Caki2 (cell line): ENCODE data around the gene SDF2L1. TPM values are rescaled to one million over a fixed set of nuclear protein-coding genes. Genes with fewer than 3 reads are reported as not detected.
"Not testable (repeated sequence)": the region's sequence is repeated elsewhere in the genome, so short reads cannot be mapped to it uniquely, and the experiment has no call there.

ENCODE experiments used
- DNase-seq: peaks from one replicate; pipeline ENCODE4 v3.0.0-alpha.2; 2015; ENCODE audit warnings: low read depth
- in situ Hi-C: cut with HindIII; loops from 2 replicates; pipeline ENCODE4 v1.10.0; 2016; ENCODE audit warnings: low sequenced_read_pairs, low pct_unique_long_range_greater_than_20kb, mixed read lengths
- total RNA-seq: library from RNA; depleted of rRNA; stranded (reverse); fragments of >200 nt; shearing (Covaris generic); gene quantifications from 2 replicates; pipeline ENCODE4 v1.2.3, GENCODE V29; 2014; ENCODE audit warnings: low replicate concordance

SDF2L1 gene
- total RNA-seq, 1 experiment from 2014 or later: 39.5 TPM

DNA sequence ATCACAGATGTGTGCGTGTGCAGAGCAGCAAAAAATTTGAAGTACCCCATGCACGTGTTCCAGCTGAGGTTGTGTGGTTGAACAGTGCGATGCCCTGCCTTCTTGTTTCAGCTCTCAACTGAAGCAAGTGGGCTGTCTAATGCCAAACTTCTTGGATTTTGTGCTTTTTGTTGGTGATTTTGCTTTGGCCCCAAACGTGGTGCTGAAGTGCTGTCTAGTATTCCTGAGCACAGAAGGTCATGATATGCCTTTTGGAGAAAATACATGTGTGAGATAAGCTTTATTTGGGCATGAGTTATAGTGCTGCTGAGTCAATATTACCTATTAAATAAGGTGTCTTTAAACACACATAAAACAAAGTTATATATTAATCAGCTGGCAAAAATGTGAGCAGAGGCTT, 26.4 kb upstream of the SDF2L1 start:
- in situ Hi-C loops: no loop called here
- no peak for DNase-seq

DNA sequence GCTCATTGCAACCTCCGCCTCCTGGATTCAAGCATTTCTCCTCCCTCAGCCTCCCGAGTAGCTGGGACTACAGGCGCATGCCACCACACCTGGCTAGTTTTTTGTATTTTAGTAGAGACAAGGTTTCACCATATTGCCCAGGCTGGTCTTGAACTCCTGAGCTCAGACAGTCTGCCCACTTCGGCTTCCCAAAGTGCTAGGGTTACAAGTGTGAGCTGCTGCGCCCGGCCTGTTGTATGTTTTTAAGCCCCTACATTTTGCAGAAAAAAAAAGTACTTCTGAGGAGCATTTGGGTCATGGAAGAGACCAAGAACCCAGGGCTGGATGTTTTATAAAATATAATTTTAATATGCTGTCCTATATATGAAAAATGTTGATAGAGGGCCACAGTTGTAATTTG, 24.8 kb upstream of the SDF2L1 start:
- DNase-seq, in situ Hi-C loops: not testable (repeated sequence)

DNA sequence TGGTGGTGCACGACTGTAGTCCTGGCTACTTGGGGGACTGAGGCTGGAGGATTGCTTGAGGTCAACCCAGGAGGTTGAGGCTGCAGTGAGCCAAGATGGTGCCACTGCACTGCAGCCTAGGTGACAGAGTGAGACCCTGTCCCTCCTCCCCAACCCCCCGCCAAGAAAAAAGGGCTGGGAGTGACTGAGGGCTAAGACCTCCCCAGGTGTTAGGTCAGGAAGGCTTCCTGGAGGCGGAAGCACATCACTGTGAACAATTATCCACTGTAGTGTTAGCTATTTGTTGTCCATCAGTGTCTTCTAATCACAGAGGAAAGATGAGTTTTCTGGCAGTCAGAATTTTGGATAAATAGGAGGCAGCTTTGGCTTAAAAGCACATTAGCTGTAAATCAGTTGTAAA, 21.1 kb upstream of the SDF2L1 start:
- in situ Hi-C loops: no loop called here
- DNase-seq: no peak

DNA sequence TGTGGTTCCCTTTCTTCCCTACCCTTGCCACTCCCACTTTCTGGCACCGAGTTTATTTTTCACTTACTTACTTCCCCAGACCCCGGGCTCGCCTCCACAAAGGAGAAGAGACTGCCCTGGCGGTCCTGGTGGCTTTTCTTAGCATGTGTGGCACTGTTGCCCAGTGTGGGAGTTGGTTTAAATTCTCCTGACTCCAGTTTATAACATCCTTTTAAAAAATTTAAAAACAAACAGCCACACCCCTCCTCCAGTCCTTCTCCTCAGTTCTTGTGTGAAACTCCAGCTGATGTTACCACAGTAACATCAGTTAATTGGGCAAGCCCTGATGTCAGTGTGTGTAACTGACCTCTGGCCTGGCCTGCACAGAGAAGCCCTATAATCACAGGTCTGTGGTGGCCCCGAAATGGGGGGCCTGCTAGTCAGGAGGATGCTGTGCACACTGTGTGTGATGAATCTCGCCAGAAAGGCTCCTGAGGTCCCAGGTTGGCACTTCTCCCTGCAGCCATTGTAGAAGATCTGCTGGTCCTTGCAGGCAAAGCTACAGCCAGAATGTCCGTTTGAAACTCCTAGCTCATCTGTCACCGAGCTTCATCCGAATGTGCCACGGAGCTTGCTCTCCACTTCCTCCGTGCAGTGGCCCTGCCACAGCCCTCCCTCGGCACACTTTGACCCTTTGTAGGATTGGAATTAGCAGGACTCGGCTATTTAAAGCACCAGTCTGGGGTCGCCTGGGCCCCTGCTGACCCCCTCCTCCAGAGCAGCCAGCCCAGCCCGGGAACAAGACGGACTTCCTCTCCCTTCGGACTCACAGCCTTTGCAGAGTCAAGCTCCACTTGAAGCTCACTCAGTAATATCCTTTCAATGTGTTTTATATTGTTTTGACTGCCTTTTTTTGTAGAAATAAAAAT, 19.8 kb upstream of the SDF2L1 start:
- in situ Hi-C loops: no loop called here
- no peak for DNase-seq

DNA sequence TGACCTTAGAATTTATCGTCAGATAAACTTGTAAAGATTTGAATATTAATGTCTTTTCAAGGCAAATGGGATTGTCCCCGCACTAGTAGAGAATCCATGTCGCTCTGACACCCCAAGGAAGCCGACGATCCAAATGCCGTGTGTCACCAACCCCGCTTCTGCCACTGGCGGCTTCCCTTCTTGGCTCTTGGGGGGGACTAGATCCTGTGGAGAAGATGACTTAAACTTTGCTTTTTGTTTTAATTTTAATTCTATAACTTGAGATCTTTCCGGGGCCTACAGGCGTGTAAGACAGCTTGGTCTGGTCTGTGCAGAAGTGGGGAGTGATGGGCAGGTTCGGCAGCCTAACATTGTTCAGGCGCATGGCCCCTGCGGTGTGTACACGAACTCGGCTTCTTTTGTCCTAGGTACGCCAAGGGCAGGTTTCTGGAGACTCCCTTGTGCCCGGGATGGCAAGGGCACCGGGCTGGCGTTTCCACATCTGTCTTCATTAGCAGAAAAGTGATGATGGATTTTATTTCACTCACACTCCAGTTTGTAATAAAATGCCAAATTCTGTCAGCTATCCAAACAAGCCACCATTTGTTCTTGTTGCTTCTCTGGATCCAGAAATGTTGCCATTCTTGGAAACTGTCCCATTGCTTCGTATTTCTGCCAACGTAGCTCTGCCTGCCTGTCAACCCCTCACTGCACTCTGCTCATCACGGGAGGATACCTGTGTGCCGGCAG, 19.0 kb upstream of the SDF2L1 start:
- in situ Hi-C loops: no loop called here
- no peak for DNase-seq

DNA sequence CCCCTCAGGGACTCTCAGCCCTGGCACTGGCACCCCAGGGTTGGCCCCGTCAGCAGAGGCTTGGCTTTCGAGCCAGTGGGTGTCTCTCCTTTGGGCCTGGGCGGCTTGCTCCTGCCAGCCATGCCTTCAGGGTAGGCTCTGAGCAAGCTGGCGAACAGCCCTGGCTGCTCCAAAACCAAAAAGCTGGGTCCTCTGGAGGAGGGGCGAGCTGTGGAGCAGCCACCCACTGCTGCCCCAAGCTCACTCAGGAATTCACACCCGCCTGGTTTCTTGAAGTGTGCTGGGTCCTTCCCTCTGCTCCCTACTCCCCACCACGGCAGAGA, 18.5 kb upstream of the SDF2L1 start:
- DNase-seq: no peak
- in situ Hi-C loops: no loop called here

DNA sequence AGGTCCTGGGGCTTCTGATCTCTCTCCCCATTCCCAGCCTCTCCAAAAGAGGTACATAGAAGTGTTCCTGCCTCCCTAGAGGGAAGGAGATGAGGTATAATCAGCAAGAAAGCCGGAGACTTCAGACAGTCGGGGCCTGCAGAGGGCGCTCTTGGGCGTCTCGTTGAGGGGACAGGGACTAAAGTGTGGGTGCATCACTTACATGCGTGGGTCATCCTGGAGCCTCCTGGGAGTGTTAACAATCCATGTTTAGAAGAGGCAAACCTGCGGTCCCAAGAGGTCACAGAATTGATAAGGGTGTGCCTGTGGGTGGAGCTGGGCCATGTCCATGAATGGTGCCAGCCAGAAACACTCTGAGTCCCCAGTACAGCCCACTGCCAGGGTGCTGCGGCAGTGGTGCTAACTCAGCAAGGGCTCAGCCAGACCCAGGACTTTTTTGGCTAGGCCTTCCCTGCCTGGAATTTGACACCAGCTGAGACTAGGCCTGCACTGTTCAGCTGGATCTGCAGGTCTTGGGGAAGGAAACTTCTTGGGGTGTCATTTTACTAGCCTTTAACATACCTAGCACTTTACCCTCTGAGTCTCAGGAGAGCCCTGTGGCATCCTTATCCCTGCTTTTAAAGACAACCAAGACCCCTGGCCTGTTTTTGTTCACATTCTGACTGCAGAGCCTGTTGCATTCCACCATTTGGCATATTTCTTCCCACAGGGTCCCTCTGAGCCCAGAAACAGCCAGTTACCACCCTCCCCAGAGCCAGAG, 17.8 kb upstream of the SDF2L1 start:
- in situ Hi-C loops: no loop called here

DNA sequence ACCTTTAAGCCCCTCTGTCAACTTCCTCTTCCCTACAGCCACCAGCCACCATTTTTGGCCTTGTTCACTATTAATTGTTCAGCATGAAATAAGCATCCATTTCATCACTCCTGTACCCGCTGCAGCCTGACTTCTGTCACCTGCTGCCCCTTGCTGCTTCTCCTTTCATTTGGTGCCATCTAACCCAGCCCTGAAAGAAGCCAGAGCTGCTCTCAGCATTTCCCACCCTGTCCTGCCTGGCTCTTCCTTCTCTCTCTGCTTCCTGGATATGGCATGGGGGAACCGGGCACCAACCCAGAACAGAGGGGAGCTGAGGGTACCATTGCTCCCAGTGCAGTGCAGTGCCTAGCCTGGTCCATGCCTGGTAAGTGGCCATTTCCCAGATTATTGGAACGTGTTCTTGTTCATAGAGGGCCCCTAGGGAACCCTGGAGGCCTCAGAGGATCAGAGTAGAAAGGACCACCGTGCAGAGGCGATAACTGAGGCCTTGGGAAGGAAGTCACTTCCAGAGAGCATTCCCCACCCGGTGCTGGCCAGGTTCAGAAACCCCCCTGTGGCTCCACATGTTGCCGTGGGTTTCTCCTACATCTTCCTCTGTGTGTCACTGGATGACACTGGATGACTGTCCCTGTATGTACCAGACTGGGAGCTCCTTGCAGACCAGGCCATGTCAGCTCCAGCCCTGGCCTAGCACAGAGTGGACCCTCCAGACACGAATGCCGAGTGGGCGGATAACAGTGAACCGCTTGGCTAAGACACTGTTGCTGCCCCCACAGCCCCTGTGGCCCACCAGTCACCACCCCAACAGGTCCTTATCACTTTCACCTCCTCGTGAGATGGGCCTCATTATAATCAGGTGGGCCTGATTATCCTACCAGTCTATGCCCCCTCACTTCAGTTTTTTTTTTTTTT, 17.0 kb upstream of the SDF2L1 start:
- DNase-seq: no peak
- in situ Hi-C loops: no loop called here

More for the DNA sequence above, 17.8 kb upstream of the SDF2L1 start:
- no peak for DNase-seq

DNA sequence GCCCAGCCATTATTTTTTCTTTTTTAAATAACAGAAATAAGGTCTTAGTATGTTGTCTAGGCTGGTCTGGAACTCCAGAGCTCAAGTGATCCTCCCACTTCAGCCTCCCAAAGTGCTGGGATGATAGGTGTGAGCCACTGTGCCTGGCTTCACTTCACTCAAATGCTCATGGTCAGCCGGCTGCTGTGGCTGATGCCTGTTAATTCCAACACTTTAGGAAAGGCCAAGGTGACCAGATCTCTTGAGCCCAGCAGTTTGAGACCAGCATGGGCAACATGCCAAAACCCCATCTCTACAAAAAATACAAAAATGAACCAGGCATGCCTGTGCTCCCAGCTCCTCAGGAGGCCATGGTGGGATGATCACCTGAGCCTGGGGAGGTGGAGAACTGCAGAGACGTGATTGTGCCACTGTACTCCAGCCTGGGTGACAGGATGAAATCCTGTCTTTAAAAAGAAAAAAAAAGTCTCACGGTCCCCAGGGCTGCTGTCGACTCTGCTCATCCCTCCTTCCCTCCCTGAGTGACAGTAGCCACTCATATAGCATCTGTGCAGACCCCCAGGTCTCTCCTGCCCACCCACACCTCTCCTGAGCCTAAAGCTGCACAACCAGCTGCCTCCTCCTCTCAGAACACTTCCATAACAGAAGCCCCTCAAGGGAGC, 15.9 kb upstream of the SDF2L1 start:
- no peak for DNase-seq
- in situ Hi-C loops: no loop called here

DNA sequence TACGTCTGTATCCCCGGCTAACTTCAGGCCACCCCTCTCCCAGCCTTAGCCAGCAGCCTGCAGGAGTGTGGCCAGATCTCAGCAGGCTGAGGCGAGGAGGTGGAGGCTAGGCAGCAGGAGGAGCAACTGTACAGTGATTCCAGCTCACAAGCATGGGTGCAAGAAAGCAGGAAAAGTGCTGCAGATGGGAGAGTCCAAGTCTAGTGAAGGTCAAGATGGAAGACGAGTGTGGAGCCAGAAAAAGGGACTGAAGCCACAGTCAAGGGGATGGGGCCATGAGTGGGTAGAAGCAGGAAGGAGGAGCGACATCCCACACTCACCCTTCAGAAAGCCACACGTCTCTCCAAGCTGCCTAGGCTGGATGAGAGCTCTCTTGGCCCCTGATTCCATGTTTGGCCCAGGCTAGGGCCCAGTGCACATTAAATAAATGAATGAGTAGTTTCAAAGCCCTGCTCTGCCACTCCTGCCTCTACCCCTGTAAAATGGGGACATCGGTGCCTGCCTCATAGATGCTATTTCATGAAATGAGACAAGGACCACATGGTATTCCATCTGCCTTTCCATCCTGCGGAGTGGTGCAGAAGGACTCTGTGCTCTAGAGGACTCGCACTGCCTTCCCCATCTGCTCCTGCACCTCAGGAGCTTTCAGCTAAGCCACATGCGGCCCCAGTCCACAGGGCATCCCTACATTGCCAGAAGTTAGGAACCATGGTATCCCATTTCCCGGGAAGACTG, 15.2 kb upstream of the SDF2L1 start:
- in situ Hi-C loops: no loop called here
- DNase-seq: no peak

DNA sequence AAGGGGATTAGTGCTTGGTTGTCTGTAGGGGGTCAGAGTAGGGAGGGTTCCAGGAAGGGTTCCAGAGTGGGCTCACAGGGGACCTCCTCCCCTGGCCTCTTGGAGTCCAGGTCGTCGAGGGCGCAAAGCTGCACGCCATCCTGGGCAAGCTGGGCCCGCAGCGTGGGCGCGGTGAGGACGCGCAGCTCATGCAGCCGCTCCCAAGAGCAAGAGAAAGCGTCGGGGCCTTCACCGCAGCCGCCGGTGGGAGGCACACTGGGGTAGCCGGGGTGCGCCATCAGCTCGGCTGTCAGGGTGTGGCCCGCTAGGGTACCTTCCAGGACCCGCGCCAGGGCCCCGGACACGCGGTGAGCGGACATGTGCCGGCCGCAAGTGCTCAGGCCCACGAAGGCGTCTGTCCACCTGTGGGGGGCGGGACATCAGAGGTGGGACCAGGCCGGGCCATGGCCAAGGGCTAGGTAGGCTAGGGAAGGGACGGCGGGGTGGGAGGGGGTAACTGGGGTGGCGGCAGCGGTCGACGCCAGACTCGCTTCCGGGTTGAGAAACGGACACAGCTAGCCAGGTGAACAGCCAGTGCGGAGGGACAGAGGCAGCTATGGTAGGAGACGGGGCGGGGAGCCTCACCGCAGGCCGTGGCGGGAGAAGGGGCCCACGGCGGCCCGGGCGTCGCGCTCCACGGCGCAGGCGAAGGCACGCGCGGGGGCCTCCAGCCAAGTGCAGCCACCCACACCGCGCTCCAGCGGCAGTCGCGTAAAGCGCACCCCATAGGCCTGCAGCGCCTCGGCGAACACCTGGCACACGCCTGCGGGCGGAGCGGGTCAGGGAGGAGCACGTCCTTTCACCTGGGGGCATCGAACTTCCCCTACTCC, 13.5 kb upstream of the SDF2L1 start:
- in situ Hi-C loops: no loop called here
- no peak for DNase-seq

DNA sequence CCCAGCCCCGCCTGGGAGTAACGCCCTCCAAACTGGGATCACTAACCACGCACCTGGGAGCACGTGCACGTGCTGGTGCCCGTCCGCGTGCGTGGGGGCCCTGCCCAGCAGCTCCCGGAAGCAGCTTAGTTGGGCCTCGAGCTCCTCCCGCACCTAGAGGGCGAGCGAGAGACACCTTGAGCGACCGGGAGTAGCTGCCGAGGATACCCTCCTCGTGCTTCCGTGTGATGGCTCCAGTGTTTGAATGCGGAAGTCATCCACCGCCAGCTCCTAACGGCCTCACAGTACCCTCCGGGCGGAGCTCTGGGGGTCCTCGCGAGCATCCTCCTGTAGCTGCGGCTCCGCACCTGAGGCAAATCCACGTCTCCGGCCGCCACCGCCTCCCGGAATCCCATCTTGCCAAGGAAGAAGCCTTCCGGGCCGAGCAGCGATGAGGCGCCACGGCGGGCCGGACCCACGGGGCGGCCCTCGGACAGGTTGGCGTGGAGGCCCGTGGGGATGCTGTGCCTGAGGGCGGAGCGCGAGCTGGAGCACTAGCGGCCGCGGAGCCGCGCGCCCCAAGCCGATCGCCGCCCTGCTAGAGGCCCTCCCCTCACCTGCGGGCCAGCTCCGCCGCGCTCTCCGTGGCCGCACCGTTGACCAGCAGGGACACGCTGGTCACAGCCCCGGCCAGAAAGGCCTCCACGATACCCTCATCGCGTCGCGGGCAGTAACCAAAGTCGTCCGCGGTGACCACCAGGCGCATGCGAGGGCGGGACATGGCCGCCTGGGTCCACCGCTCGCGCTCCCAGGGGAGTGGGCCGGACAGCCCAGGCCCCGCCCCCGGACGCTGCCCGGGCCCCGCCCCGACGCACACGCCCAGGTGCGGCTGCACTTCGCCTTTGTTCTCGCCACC, 12.6 kb upstream of the SDF2L1 start, which contains the start of gene YDJC:
YDJC (minus strand) TSS at position 768 of the 895 bp plus-strand sequence; CDS start at position 760, 8 bp downstream.
- peak; percentile 90 for DNase-seq
- in situ Hi-C loops: no loop called here

DNA sequence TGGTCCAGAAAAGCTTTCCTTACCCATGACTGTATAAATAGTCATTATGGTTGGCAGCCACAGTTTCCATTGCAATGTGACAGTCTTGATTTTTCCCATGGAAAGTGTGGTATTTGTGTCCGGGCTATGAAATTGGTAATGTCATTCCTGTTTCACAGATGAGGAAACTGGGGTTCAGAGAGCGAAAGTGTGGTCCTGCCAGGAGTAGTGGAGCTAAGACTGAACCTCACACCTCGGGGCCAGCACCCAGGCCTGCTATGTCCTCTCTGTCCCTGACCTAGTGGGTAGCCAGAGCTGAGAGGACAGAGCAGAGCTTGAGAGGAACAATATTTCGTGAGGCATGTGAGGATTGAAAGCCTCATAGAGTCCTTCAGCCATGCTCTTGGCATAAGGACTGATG, 11.1 kb upstream of the SDF2L1 start:
- in situ Hi-C loops: no loop called here
- no peak for DNase-seq

DNA sequence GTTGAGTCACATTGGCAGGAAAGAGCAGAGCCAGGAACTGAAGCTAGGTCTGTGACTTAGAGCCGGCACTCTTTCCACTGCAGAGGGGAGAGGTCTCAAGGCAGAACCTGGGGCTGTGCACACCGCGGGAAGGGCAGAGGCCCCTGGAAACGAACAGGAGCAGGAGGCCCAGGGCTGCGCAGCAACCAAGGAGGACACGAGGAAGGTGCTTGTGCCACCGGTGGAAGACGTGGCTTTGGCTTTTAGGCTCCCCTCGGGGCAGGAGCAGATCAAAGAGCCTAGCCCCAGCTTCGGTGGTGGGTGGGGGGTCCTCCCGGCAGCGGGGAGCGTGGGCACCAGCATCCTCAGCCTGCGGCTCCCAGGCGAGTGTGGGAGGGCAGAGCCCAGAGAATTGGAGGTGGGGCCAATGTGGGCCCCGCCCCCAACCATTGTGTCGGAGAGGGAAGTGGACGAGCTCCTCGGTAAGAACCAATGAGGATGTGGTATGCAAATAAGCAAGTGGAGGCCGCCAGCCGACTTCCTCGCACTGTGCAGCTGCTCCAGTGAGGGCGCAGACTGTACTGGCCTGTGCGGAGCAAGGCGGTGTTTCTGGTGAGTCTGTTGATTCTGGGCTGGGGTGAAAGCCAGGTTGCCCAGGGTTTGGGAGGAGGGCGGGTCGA, 9.7 kb upstream of the SDF2L1 start, which contains the start of gene CCDC116:
CCDC116 (plus strand) TSS at position 524 of the 659 bp plus-strand sequence. CDS start 422 bp downstream, outside the sequence.
- peak; percentile 94 for DNase-seq
- in situ Hi-C loops: no loop called here
